Karpas-422 (cell line): ENCODE results near the gene SYS1. TPM values are rescaled to one million over a fixed set of nuclear protein-coding genes. Genes with fewer than 3 reads are reported as not detected.

Experiments used
- DNase-seq: peaks from one replicate; pipeline ENCODE4 v3.0.0-alpha.2; 2015
- H2AFZ ChIP-seq: fragments of 200-600 bp; sonication (generic); 2 replicates; pipeline ENCODE4 v1.6.1; 2014; ENCODE audit warnings: antibody characterized with exemption, low read length, mixed read lengths
- H3K27ac ChIP-seq: fragments of 200-600 bp; sonication (generic); 2 replicates; pipeline ENCODE4 v1.5.1; 2014; ENCODE audit warnings: mild to moderate bottlenecking, low read length, moderate library complexity
- H3K27me3 ChIP-seq: fragments of 200-600 bp; sonication (generic); 2 replicates; pipeline ENCODE4 v1.6.1; 2014; ENCODE audit warnings: low read length, mixed read lengths
- H3K36me3 ChIP-seq: fragments of 200-600 bp; sonication (generic); 2 replicates; pipeline ENCODE4 v1.6.1; 2014; ENCODE audit warnings: low read length, mixed read lengths; ENCODE audit not compliant: insufficient read depth
- H3K4me1 ChIP-seq: fragments of 200-600 bp; sonication (generic); 2 replicates; pipeline ENCODE4 v1.6.1; 2014; ENCODE audit warnings: mild to moderate bottlenecking, low read length, mixed read lengths
- H3K4me2 ChIP-seq: fragments of 200-600 bp; sonication (generic); 2 replicates; pipeline ENCODE4 v1.6.1; 2014; ENCODE audit warnings: low read length, low read depth, mild to moderate bottlenecking; ENCODE audit not compliant: poor library complexity, severe bottlenecking
- H3K4me3 ChIP-seq: fragments of 200-600 bp; sonication (generic); 2 replicates; pipeline ENCODE4 v1.5.1; 2014; ENCODE audit warnings: mild to moderate bottlenecking, antibody characterized with exemption, low read length, mixed read lengths
- H3K79me2 ChIP-seq: fragments of 200-600 bp; sonication (generic); 2 replicates; pipeline ENCODE4 v1.6.1; 2014; ENCODE audit warnings: mild to moderate bottlenecking, low read length, mixed read lengths
- H3K9ac ChIP-seq: fragments of 200-600 bp; sonication (generic); 2 replicates; pipeline ENCODE4 v1.6.0; 2014; ENCODE audit warnings: low read length
- H3K9me2 ChIP-seq: fragments of 200-600 bp; sonication (generic), shearing (Covaris generic); replicated peaks from 2 replicates; pipeline ENCODE4 v1.6.0; 2014; ENCODE audit warnings: mild to moderate bottlenecking, low read length, moderate library complexity; ENCODE audit not compliant: insufficient read depth
- H3K9me3 ChIP-seq: fragments of 300-700, 200-600 bp; sonication (generic); 2 replicates; pipeline ENCODE4 v1.6.1; 2014; ENCODE audit warnings: low read length, mixed read lengths
- H4K20me1 ChIP-seq: fragments of 200-600 bp; sonication (generic); 2 replicates; pipeline ENCODE4 v1.6.1; 2014; ENCODE audit warnings: mild to moderate bottlenecking, antibody characterized with exemption, low read length, low read depth; ENCODE audit not compliant: insufficient read depth
- total RNA-seq: library from RNA; depleted of rRNA; stranded (reverse); fragments of >200 nt; shearing (Covaris generic); gene quantifications from 2 replicates; pipeline ENCODE4 v1.2.3, GENCODE V29; 2014; ENCODE audit warnings: low replicate concordance; rRNA removed

Gene SYS1
- total RNA-seq, 1 experiment from 2014 or later: 18.6 TPM

GRCh38 chr20:45413479-45413878 is 50.5 kb downstream of the SYS1 start:
- Histone ChIP-seq H3K4me3 (no peak overlapping the region), H3K9me2 (no peaks in the 10 kb centered on the region), H3K36me3 (no peaks in the 10 kb centered on the region), H3K4me1 (peaks cover 35% of the 10 kb centered on the region), H3K9me3 (no peaks in the 10 kb centered on the region), H3K27me3 (no peaks in the 10 kb centered on the region), H3K9ac (no peak overlapping the region), H4K20me1 (no peaks in the 10 kb centered on the region), H3K79me2 (peaks cover 25% of the 10 kb centered on the region), H2AFZ (no peak overlapping the region), H3K4me2 (no peak overlapping the region), H3K27ac (no peak overlapping the region)
- DNase-seq: peak; percentile 29

- Histone ChIP-seq H3K4me1 (peaks cover 52% of the 10 kb centered on the region), H3K9ac (peak within 1 kb of the TSS; percentile 91), H3K9me3 (no peaks in the 10 kb centered on the region), H3K4me2 (peak within 1 kb of the TSS; percentile 94), H3K27ac (0 out of 2 replicates have a peak within 1 kb of the TSS, but pooled peaks have one; percentile 15), H3K27me3 (no peaks in the 10 kb centered on the region), H3K36me3 (peaks cover 8% of the 10 kb centered on the region; the same call in 1 of the 2 replicates), H4K20me1 (no peaks in the 10 kb centered on the region), H2AFZ (peak within 1 kb of the TSS; percentile 33; the same call in 1 of the 2 replicates), H3K79me2 (peaks cover 30% of the 10 kb centered on the region), H3K9me2 (no peaks in the 10 kb centered on the region), H3K4me3 (peak within 1 kb of the TSS; percentile 85)
- peak; percentile 95 for DNase-seq
Observed at GRCh38 chr20:45415822-45416637, 53.1 kb downstream of the SYS1 start, which contains the start of gene PIGT. Gene PIGT (plus strand): TSS chr20:45416141. CDS start chr20:45416157, 16 bp downstream.

GRCh38 chr20:45416917-45417316 is 54.0 kb downstream of the SYS1 start:
- Histone ChIP-seq H4K20me1 (no peaks in the 10 kb centered on the region), H3K4me1 (peaks cover 52% of the 10 kb centered on the region), H3K9me3 (no peaks in the 10 kb centered on the region), H3K9me2 (no peaks in the 10 kb centered on the region), H3K9ac (peak overlapping the region; percentile 91), H2AFZ (no peak overlapping the region), H3K4me3 (peak overlapping the region; percentile 85), H3K27me3 (no peaks in the 10 kb centered on the region), H3K4me2 (peak overlapping the region; percentile 94), H3K27ac (0 out of 2 replicates have a peak overlapping the region, but pooled peaks have one; percentile 15), H3K79me2 (peaks cover 30% of the 10 kb centered on the region), H3K36me3 (peaks cover 8% of the 10 kb centered on the region; the same call in 1 of the 2 replicates)
- peak; percentile 42 for DNase-seq

Other genes starting within 250 kb of the SYS1 start
- not detected in 2 replicates for gene WFDC5, start 248.0 kb upstream of the SYS1 start, total RNA-seq
- gene WFDC12, start 238.7 kb upstream of the SYS1 start, total RNA-seq: not detected in 2 replicates
- gene PI3, start 188.3 kb upstream of the SYS1 start, total RNA-seq: not detected in 2 replicates
- not detected in 2 replicates for gene SEMG1, start 156.1 kb upstream of the SYS1 start, total RNA-seq
- gene SEMG2, start 141.8 kb upstream of the SYS1 start, total RNA-seq: not detected in 2 replicates
- gene SLPI, start 108.6 kb upstream of the SYS1 start, total RNA-seq: not detected in 2 replicates
- not detected in 2 replicates for gene RBPJL, start 56.3 kb upstream of the SYS1 start, total RNA-seq
- gene MATN4, start 54.9 kb upstream of the SYS1 start, total RNA-seq: not detected in 2 replicates
- gene SDC4, start 14.7 kb upstream of the SYS1 start, total RNA-seq: not detected in 2 replicates
- not detected in 2 replicates for gene TP53TG5, start 15.2 kb downstream of the SYS1 start, total RNA-seq
- gene DBNDD2, start 45.1 kb downstream of the SYS1 start, total RNA-seq: 0.22 TPM in 1 of 2 replicates, not detected in the other
- gene PIGT, start 53.0 kb downstream of the SYS1 start, total RNA-seq: 53.4 and 80.1 TPM in 2 replicates
- not detected in 2 replicates for gene WFDC2, start 106.6 kb downstream of the SYS1 start, total RNA-seq
- not detected in 2 replicates for gene SPINT3, start 152.5 kb downstream of the SYS1 start, total RNA-seq
- gene WFDC6, start 176.3 kb downstream of the SYS1 start, total RNA-seq: not detected in 2 replicates
- gene EPPIN, start 184.2 kb downstream of the SYS1 start, total RNA-seq: not detected in 2 replicates
- not detected in 2 replicates for gene WFDC8, start 216.1 kb downstream of the SYS1 start, total RNA-seq